Parathyroid adenoma (tissue), 2 donors: ENCODE measurements around the gene UNCX.

Source experiments
- H2AFZ ChIP-seq: fragments of 300-600 bp; sonication (generic); one replicate; pipeline ENCODE4 v1.7.0; 2017; ENCODE audit warnings: antibody characterized with exemption, mild to moderate bottlenecking
- H3K27ac ChIP-seq: fragments of 300-600 bp; sonication (generic); one replicate; pipeline ENCODE4 v1.7.0; 2017
- H3K27me3 ChIP-seq: fragments of 300-600 bp; sonication (generic); one replicate; pipeline ENCODE4 v1.7.0; 2017; ENCODE audit warnings: low read length; ENCODE audit not compliant: control insufficient read depth, insufficient read depth
- H3K36me3 ChIP-seq: fragments of 300-600 bp; sonication (generic); one replicate; pipeline ENCODE4 v1.7.0; 2017; ENCODE audit warnings: low read length; ENCODE audit not compliant: control insufficient read depth, insufficient read depth
- H3K4me1 ChIP-seq: fragments of 300-600 bp; sonication (generic); one replicate; pipeline ENCODE4 v1.7.0; 2017; ENCODE audit warnings: control low read depth
- H3K4me2 ChIP-seq: fragments of 300-600 bp; sonication (generic); one replicate; pipeline ENCODE4 v1.7.0; 2017; ENCODE audit warnings: low read length
- H3K4me3 ChIP-seq: fragments of 300-600 bp; sonication (generic); one replicate; pipeline ENCODE4 v1.7.0; 2017; ENCODE audit warnings: low read depth, low read length
- H3K79me2 ChIP-seq: fragments of 300-600 bp; sonication (generic); one replicate; pipeline ENCODE4 v1.7.0; 2017; ENCODE audit warnings: control low read depth
- H3K9ac ChIP-seq: fragments of 300-600 bp; sonication (generic); one replicate; pipeline ENCODE4 v1.7.0; 2017; ENCODE audit warnings: mild to moderate bottlenecking
- H3K9me3 ChIP-seq: fragments of 300-600 bp; sonication (generic); one replicate; pipeline ENCODE4 v1.7.0; 2017; ENCODE audit warnings: low read length; ENCODE audit not compliant: control insufficient read depth
- CTCF ChIP-seq: fragments of 300-600 bp; sonication (generic); IDR thresholded peaks from one replicate; pipeline ENCODE4 v1.7.0; 2017; ENCODE audit warnings: antibody characterized with exemption, mild to moderate bottlenecking
- donor health status: primary hyperparathyroidism.

Gene UNCX

GRCh38 chr7:1274876-1275375 lies 42.3 kb downstream of the UNCX start:
- Histone ChIP-seq H3K27me3 (no peaks in the 10 kb centered on the region), H3K4me2 (no peak overlapping the region), H3K4me1 (no peaks in the 10 kb centered on the region), H3K9ac (no peak overlapping the region), H2AFZ (no peak overlapping the region), H3K9me3 (no peaks in the 10 kb centered on the region), H3K27ac (no peak overlapping the region), H3K36me3 (no peaks in the 10 kb centered on the region), H3K79me2 (no peaks in the 10 kb centered on the region), H3K4me3 (no peak overlapping the region)
- TF ChIP-seq CTCF = no peak

- no peaks in the 10 kb centered on the region for H3K27me3 ChIP-seq
- no peaks in the 10 kb centered on the region for H3K4me1 ChIP-seq
- no peak overlapping the region for H3K9ac ChIP-seq
- no peaks in the 10 kb centered on the region for H3K9me3 ChIP-seq
- no peaks in the 10 kb centered on the region for H3K36me3 ChIP-seq
- no peaks in the 10 kb centered on the region for H3K79me2 ChIP-seq
- no peak overlapping the region for H3K4me2 ChIP-seq
- TF ChIP-seq CTCF = no peak
- no peak overlapping the region for H3K27ac ChIP-seq
- H3K4me3 ChIP-seq = no peak overlapping the region
- no peak overlapping the region for H2AFZ ChIP-seq
These were observed 43.0 kb downstream of the UNCX start for GRCh38 chr7:1275451-1276381.

GRCh38 chr7:1276626-1277175 lies 44.0 kb downstream of the UNCX start:
- Histone ChIP-seq H3K4me1 (no peaks in the 10 kb centered on the region), H3K27ac (no peak overlapping the region), H3K9ac (no peak overlapping the region), H3K79me2 (no peaks in the 10 kb centered on the region), H3K36me3 (no peaks in the 10 kb centered on the region), H3K27me3 (no peaks in the 10 kb centered on the region), H3K9me3 (no peaks in the 10 kb centered on the region), H2AFZ (no peak overlapping the region), H3K4me2 (no peak overlapping the region), H3K4me3 (no peak overlapping the region)
- no peak for TF ChIP-seq CTCF

GRCh38 chr7:1278543-1278942 lies 45.9 kb downstream of the UNCX start:
- H2AFZ ChIP-seq = no peak overlapping the region
- H3K4me1 ChIP-seq = no peaks in the 10 kb centered on the region
- H3K79me2 ChIP-seq = no peaks in the 10 kb centered on the region
- no peak for TF ChIP-seq CTCF
- no peak overlapping the region for H3K4me2 ChIP-seq
- H3K4me3 ChIP-seq = no peak overlapping the region
- no peak overlapping the region for H3K9ac ChIP-seq
- no peaks in the 10 kb centered on the region for H3K27me3 ChIP-seq
- no peaks in the 10 kb centered on the region for H3K36me3 ChIP-seq
- H3K9me3 ChIP-seq = no peaks in the 10 kb centered on the region
- no peak overlapping the region for H3K27ac ChIP-seq
